H1 (cell line): ENCODE measurements around the gene TNFSF12. TPM values are rescaled to one million over a fixed set of nuclear protein-coding genes. Genes with fewer than 3 reads are reported as not detected.

Experiments used
- CTCF ChIA-PET: fragments of 300-600 bp; sonication (Branson Sonifier 250); formaldehyde crosslinking; loops from one replicate; lab custom pipeline; 2021; ENCODE audit not compliant: partially characterized antibody; lab: Charles Lee
- POLR2A ChIA-PET: fragments of 300-600 bp; sonication (Branson Sonifier 250); formaldehyde crosslinking; loops from one replicate; lab custom pipeline; 2021; ENCODE audit warnings: inconsistent platforms; ENCODE audit not compliant: partially characterized antibody; lab: Charles Lee
- DNase-seq, 2 experiments: peaks; one replicate each; pipeline versions ENCODE4 v3.0.0 to v3.0.0-alpha.2; 2010 to 2022; ENCODE audit warnings: low spot score in 2 of 2, low read depth in 1 of 2, mixed read lengths in 1 of 2
- FAIRE-seq: peaks from 2 replicates; lab custom pipeline; 2011; peaks lifted over from hg19 to GRCh38; lab: Jason Lieb, UNC
- H2AFZ ChIP-seq: 2 replicates; pipeline ENCODE4 v1.8.1; 2012; ENCODE audit warnings: low read length, inconsistent platforms
- H2AK5ac ChIP-seq: 2 replicates; pipeline ENCODE4 v1.6.1; 2013; ENCODE audit warnings: low read depth, low read length
- H2BK120ac ChIP-seq: replicated peaks from 2 replicates; pipeline ENCODE3; 2013; ENCODE audit warnings: low read depth, low read length, inconsistent platforms
- H2BK12ac ChIP-seq: 2 replicates; pipeline ENCODE4 v1.6.1; 2013; ENCODE audit warnings: low read depth, low read length
- H2BK15ac ChIP-seq: 2 replicates; pipeline ENCODE4 v1.6.1; 2013; ENCODE audit warnings: low read length
- H2BK20ac ChIP-seq: 2 replicates; pipeline ENCODE4 v1.6.1; 2013; ENCODE audit warnings: low read length
- H2BK5ac ChIP-seq: 2 replicates; pipeline ENCODE4 v1.6.1; 2013; ENCODE audit warnings: low read depth, low read length
- H3K14ac ChIP-seq: 2 replicates; pipeline ENCODE4 v1.6.1; 2013; ENCODE audit warnings: inconsistent platforms; ENCODE audit not compliant: insufficient read length
- H3K18ac ChIP-seq: 2 replicates; pipeline ENCODE4 v1.6.1; 2013; ENCODE audit warnings: low read length; ENCODE audit errors: extremely low read depth
- H3K23ac ChIP-seq: 2 replicates; pipeline ENCODE4 v1.6.1; 2013; ENCODE audit warnings: inconsistent platforms; ENCODE audit not compliant: insufficient read length
- H3K23me2 ChIP-seq: 2 replicates; pipeline ENCODE4 v1.6.1; 2013; ENCODE audit warnings: low read depth, low read length
- H3K27ac ChIP-seq: 2 replicates; pipeline ENCODE4 v1.6.1; 2011; ENCODE audit warnings: low read depth, low read length, inconsistent platforms
- H3K27me3 ChIP-seq, 4 experiments: replicated peaks in 1 of 4; 1 replicate in 1 of 4; 2 replicates in 3 of 4; pipeline versions ENCODE4 v1.6.1 to v1.8.1; 2011 to 2013; ENCODE audit warnings: low read length in 3 of 4, mild to moderate bottlenecking in 3 of 4, inconsistent platforms in 2 of 4, mixed read lengths in 2 of 4, moderate library complexity in 1 of 4; ENCODE audit not compliant: control insufficient read depth in 3 of 4, insufficient read depth in 3 of 4; ENCODE audit errors: extremely low read depth in 1 of 4
- H3K36me3 ChIP-seq, 4 experiments: 2 replicates each; pipeline versions ENCODE4 v1.6.1 to v1.8.1; 2011 to 2013; ENCODE audit warnings: mild to moderate bottlenecking in 4 of 4, low read length in 3 of 4, moderate library complexity in 2 of 4, control low read depth in 1 of 4, inconsistent platforms in 1 of 4; ENCODE audit not compliant: insufficient read depth in 4 of 4, control insufficient read depth in 2 of 4
- H3K4ac ChIP-seq: replicated peaks from 2 replicates; pipeline ENCODE3; 2013; ENCODE audit warnings: low read length, low read depth, mixed read lengths, inconsistent platforms; ENCODE audit not compliant: insufficient read length
- H3K4me1 ChIP-seq, 4 experiments: replicated peaks in 1 of 4; 1 replicate in 1 of 4; 2 replicates in 3 of 4; pipeline versions ENCODE4 v1.6.1 to v1.8.1; 2011 to 2013; ENCODE audit warnings: low read length in 3 of 4, inconsistent platforms in 2 of 4, mixed read lengths in 1 of 4; ENCODE audit not compliant: insufficient read depth in 4 of 4, control insufficient read depth in 3 of 4
- H3K4me2 ChIP-seq, 2 experiments: 2 replicates each; pipeline versions ENCODE4 v1.6.1 to v1.8.1; 2011 to 2013; ENCODE audit warnings: low read depth in 2 of 2, low read length in 2 of 2, control low read depth in 1 of 2, inconsistent platforms in 1 of 2, mild to moderate bottlenecking in 1 of 2; ENCODE audit not compliant: insufficient read depth in 1 of 2
- H3K4me3 ChIP-seq, 4 experiments: fragments of 200-600, 300-600 bp in 1 of 4; sonication (generic), shearing (Covaris generic), sonication (Bioruptor Twin) in 1 of 4; 2 replicates each; pipeline versions ENCODE4 v1.5.1 to v1.8.1; 2011 to 2016; ENCODE audit warnings: low read length in 4 of 4, low read depth in 3 of 4, control low read depth in 2 of 4, inconsistent platforms in 2 of 4, mild to moderate bottlenecking in 2 of 4, mixed read lengths in 1 of 4, moderate library complexity in 1 of 4; ENCODE audit not compliant: insufficient read depth in 2 of 4; ENCODE audit errors: extremely low read depth in 1 of 4
- H3K56ac ChIP-seq: replicated peaks from 2 replicates; pipeline ENCODE3; 2013; ENCODE audit warnings: low read depth, mild to moderate bottlenecking, mixed read lengths, low read length, inconsistent platforms; ENCODE audit not compliant: insufficient read length
- H3K79me1 ChIP-seq: 2 replicates; pipeline ENCODE4 v1.6.1; 2013; ENCODE audit warnings: low read depth, low read length, control low read depth
- H3K79me2 ChIP-seq, 2 experiments: 2 replicates each; pipeline versions ENCODE4 v1.6.1 to v1.8.1; 2012 to 2013; ENCODE audit warnings: low read length in 2 of 2, mild to moderate bottlenecking in 2 of 2, inconsistent platforms in 1 of 2; ENCODE audit not compliant: insufficient read depth in 2 of 2, control insufficient read depth in 1 of 2
- H3K9ac ChIP-seq, 4 experiments: replicated peaks in 1 of 4; 1 replicate in 1 of 4; 2 replicates in 3 of 4; pipeline versions ENCODE4 v1.6.1 to v1.8.1; 2011 to 2013; ENCODE audit warnings: low read depth in 3 of 4, low read length in 3 of 4, control low read depth in 2 of 4, mild to moderate bottlenecking in 2 of 4, moderate library complexity in 2 of 4, inconsistent platforms in 1 of 4; ENCODE audit errors: extremely low read depth in 1 of 4
- H3K9me3 ChIP-seq, 2 experiments: 2 replicates each; pipeline versions ENCODE4 v1.6.1 to v1.8.1; 2012 to 2013; ENCODE audit warnings: mild to moderate bottlenecking in 2 of 2, moderate library complexity in 2 of 2, control low read depth in 1 of 2, inconsistent platforms in 1 of 2, low read depth in 1 of 2, low read length in 1 of 2, mixed read lengths in 1 of 2; ENCODE audit not compliant: insufficient read depth in 2 of 2
- H4K20me1 ChIP-seq, 2 experiments: replicated peaks in 1 of 2; 2 replicates each; pipeline versions ENCODE3 to v1.8.1; 2011 to 2013; ENCODE audit warnings: inconsistent platforms in 2 of 2, low read length in 2 of 2, mild to moderate bottlenecking in 1 of 2; ENCODE audit not compliant: insufficient read depth in 2 of 2, control insufficient read depth in 1 of 2
- H4K5ac ChIP-seq: 2 replicates; pipeline ENCODE4 v1.6.1; 2013; ENCODE audit warnings: low read length, low read depth, mixed read lengths, inconsistent platforms; ENCODE audit not compliant: insufficient read length
- H4K8ac ChIP-seq: 2 replicates; pipeline ENCODE4 v1.8.0; 2013; ENCODE audit warnings: mild to moderate bottlenecking, moderate library complexity, low read length, inconsistent platforms; ENCODE audit not compliant: insufficient read depth; ENCODE audit errors: extremely low read depth
- H4K91ac ChIP-seq: replicated peaks from 2 replicates; pipeline ENCODE3; 2013; ENCODE audit warnings: low read length, mixed read lengths, inconsistent platforms; ENCODE audit not compliant: insufficient read length
- MAX ChIP-seq: IDR thresholded peaks from 2 replicates; pipeline ENCODE4 v1.6.1; 2012; ENCODE audit warnings: inconsistent platforms
- ZNF274 ChIP-seq: IDR thresholded peaks from 2 replicates; pipeline ENCODE4 v1.7.0; 2012; ENCODE audit warnings: low read length, borderline replicate concordance; ENCODE audit errors: extremely low read depth
- WGBS, 2 experiments: shearing (Covaris generic) in 1 of 2; methylation state at CpG; one replicate each; pipeline versions ENCODE4 v1.1.6 to v1.1.7; 2013 to 2015; ENCODE audit warnings: low lambda C conversion rate in 2 of 2, mixed read lengths in 2 of 2, inconsistent platforms in 1 of 2, low coverage in 1 of 2, missing lambda C conversion rate in 1 of 2; ENCODE audit not compliant: insufficient replicate concordance in 2 of 2, insufficient coverage in 1 of 2, insufficient read length in 1 of 2; ENCODE audit errors: extremely low coverage in 1 of 2, missing lambda C conversion rate in 1 of 2; 5-methylcytosine and 5-hydroxymethylcytosine counted together
- polyA plus RNA-seq, 7 experiments: library from polyadenylated mRNA; depleted of rRNA in 3 of 7; stranded (reverse) in 5 of 7; unstranded in 2 of 7; fragments of >200 nt in 5 of 7; fragments of 200-250 nt in 2 of 7; gene quantifications; 1 replicate in 5 of 7; 2 replicates in 1 of 7; 4 replicates in 1 of 7; pipeline versions ENCODE4 v1.2.1 to v1.2.3, GENCODE V29; 2011 to 2013; ENCODE audit warnings: missing spikeins in 2 of 7, mixed read lengths in 2 of 7
- total RNA-seq: library from RNA; stranded (reverse); fragmentation: NEBNext Ultra II Directional; extraction: Animal tissue kit (Norgen Biotek cat#: 25700); gene quantifications from 2 replicates; pipeline ENCODE4 v1.2.1, GENCODE V29; 2021

Gene TNFSF12
- total and polyA plus RNA-seq, 2 of the 8 experiments (the other 6 are each of a cell fraction or from before 2014, with no cell fraction given): 7.2 to 9.6 TPM

DNA sequence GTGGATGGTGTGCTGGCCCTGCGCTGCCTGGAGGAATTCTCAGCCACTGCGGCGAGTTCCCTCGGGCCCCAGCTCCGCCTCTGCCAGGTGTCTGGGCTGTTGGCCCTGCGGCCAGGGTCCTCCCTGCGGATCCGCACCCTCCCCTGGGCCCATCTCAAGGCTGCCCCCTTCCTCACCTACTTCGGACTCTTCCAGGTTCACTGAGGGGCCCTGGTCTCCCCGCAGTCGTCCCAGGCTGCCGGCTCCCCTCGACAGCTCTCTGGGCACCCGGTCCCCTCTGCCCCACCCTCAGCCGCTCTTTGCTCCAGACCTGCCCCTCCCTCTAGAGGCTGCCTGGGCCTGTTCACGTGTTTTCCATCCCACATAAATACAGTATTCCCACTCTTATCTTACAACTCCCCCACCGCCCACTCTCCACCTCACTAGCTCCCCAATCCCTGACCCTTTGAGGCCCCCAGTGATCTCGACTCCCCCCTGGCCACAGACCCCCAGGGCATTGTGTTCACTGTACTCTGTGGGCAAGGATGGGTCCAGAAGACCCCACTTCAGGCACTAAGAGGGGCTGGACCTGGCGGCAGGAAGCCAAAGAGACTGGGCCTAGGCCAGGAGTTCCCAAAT lies 8.4 kb downstream of the TNFSF12 start:
- 57 to 100% methylated on average over 1 to 14 of the region's 19 CpGs for WGBS, 2 experiments
- Histone ChIP-seq H3K4me1 (peaks cover 11 to 37% (median 23%) of the 10 kb centered on the region in 4 experiments), H3K4me2 (peak overlapping the region; percentile 34 to 61), H3K27ac (no peak overlapping the region), H3K23me2 (peaks cover 2% of the 10 kb centered on the region; the same call in 1 of the 2 replicates), H2BK20ac (0 out of 2 replicates have a peak overlapping the region, but pooled peaks have one; percentile 13), H3K9ac (no peak overlapping the region), H2BK15ac (peak overlapping the region; percentile 61; the same call in 1 of the 2 replicates), H3K14ac (no peak overlapping the region), H4K8ac (peak overlapping the region; percentile 46; the same call in 1 of the 2 replicates), H3K27me3 (no peaks in the 10 kb centered on the region), H2BK120ac (no peak overlapping the region), H3K36me3 (no peaks in the 10 kb centered on the region), H4K5ac (peak overlapping the region; percentile 55), H3K23ac (no peak overlapping the region), H3K18ac (peak overlapping the region; percentile 32; the same call in 1 of the 2 replicates), H2AFZ (no peak overlapping the region), H3K4ac (peak overlapping the region; percentile 66), H3K4me3 (peak overlapping the region in 1 of 4 experiments; percentile 34; a peak in 1 of 8 replicates), H3K79me1 (no peaks in the 10 kb centered on the region; the same call in 1 of the 2 replicates), H2BK12ac (peak overlapping the region; percentile 43; the same call in 1 of the 2 replicates), H4K91ac (no peak overlapping the region), H3K56ac (no peak overlapping the region), H3K9me3 (no peaks in the 10 kb centered on the region), H2BK5ac (peak overlapping the region; percentile 39; the same call in 1 of the 2 replicates), H2AK5ac (no peak overlapping the region; the same call in 1 of the 2 replicates), H3K79me2 (peaks cover 0 to 3% of the 10 kb centered on the region in 2 experiments; a peak in 2 of 4 replicates), H4K20me1 (peaks cover 0 to 3% of the 10 kb centered on the region in 2 experiments)
- FAIRE-seq (no peak), DNase-seq (no peak)
- POLR2A ChIA-PET: interaction anchor here (0.7 to 37.5 kb wide), 20 partner anchors 8 to 294 kb away, joined by 3 to 1144 read pairs (median 4); partner anchors contain the start of genes ACAP1, CD68, MPDU1 and POLR2A
- TF ChIP-seq MAX: peak; percentile 2; the same call in 1 of the 2 replicates
- no peak for TF ChIP-seq ZNF274
- CTCF ChIA-PET: interaction anchor here (0.6 to 12.7 kb wide), 14 partner anchors 9 to 338 kb away, joined by 3 to 251 read pairs (median 4); partner anchors contain the start of genes SLC2A4, SOX15, TP53 and WRAP53
